ENCODE data around the gene NGFR.

NGFR gene

GRCh38 chr17:49477709-49478108, 17.4 kb upstream of the NGFR start:
- TF ChIP-seq, protein P1, sequence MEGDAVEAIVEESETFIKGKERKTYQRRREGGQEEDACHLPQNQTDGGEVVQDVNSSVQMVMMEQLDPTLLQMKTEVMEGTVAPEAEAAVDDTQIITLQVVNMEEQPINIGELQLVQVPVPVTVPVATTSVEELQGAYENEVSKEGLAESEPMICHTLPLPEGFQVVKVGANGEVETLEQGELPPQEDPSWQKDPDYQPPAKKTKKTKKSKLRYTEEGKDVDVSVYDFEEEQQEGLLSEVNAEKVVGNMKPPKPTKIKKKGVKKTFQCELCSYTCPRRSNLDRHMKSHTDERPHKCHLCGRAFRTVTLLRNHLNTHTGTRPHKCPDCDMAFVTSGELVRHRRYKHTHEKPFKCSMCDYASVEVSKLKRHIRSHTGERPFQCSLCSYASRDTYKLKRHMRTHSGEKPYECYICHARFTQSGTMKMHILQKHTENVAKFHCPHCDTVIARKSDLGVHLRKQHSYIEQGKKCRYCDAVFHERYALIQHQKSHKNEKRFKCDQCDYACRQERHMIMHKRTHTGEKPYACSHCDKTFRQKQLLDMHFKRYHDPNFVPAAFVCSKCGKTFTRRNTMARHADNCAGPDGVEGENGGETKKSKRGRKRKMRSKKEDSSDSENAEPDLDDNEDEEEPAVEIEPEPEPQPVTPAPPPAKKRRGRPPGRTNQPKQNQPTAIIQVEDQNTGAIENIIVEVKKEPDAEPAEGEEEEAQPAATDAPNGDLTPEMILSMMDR (IDR thresholded peaks at IDR 0.05; ENCODE audit: control insufficient read depth, insufficient read depth, low read depth, low read length, missing control alignments): no peak
- DNase-seq (ENCODE audit: low read depth): no peak
- no peak overlapping the region for H3K4me3 ChIP-seq (ENCODE audit: control insufficient read depth, low read depth, low read length)

DNA sequence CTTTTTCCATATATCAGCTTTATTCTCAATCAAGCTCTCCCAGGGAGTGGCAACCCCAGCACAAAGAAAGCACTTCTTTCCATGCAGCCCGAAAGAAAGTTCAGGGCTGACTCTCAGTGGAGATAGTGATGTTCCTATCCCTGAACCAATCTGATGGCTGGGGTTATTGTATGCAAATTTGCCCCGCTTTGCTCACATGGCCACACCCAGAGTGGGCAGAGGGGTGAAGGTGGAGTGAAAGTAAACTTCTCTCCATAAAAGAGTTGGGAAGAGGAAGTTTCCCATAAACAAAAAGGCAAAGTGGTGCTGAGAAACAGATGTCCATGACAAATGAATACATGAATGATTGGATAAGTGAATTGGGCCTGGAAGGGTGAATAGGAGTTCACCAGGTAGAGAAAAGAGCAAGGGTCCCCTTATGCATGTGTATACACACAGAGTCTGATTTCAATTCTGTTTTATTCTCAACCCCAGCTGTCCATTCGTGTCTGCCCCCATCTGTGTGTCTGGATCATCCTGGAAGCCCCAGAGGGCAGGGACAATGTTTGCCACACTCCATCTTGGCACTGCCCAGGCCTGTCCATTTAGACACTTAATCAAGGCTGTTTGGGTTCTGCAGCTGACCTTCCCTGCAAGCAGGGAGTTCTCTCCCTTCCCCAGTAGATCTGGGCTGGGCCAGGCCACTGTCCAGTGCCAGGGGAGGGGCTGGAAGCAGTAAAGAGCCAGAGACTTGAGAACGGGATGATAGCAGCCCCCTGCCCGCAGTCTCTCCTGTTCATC, 14.1 kb upstream of the NGFR start:
- TF ChIP-seq, protein P1 (IDR thresholded peaks at IDR 0.05; ENCODE audit: control insufficient read depth, insufficient read depth, low read depth, low read length, missing control alignments): no peak
- no peak for DNase-seq (ENCODE audit: low read depth)
- H3K4me3 ChIP-seq (ENCODE audit: control insufficient read depth, low read depth, low read length): no peak overlapping the region

GRCh38 chr17:49482144-49482817, 12.8 kb upstream of the NGFR start:
- no peak overlapping the region for H3K4me3 ChIP-seq (ENCODE audit: control insufficient read depth, low read depth, low read length)
- TF ChIP-seq, protein P1 (IDR thresholded peaks at IDR 0.05; ENCODE audit: control insufficient read depth, insufficient read depth, low read depth, low read length, missing control alignments): no peak
- no peak for DNase-seq (ENCODE audit: low read depth)

DNA sequence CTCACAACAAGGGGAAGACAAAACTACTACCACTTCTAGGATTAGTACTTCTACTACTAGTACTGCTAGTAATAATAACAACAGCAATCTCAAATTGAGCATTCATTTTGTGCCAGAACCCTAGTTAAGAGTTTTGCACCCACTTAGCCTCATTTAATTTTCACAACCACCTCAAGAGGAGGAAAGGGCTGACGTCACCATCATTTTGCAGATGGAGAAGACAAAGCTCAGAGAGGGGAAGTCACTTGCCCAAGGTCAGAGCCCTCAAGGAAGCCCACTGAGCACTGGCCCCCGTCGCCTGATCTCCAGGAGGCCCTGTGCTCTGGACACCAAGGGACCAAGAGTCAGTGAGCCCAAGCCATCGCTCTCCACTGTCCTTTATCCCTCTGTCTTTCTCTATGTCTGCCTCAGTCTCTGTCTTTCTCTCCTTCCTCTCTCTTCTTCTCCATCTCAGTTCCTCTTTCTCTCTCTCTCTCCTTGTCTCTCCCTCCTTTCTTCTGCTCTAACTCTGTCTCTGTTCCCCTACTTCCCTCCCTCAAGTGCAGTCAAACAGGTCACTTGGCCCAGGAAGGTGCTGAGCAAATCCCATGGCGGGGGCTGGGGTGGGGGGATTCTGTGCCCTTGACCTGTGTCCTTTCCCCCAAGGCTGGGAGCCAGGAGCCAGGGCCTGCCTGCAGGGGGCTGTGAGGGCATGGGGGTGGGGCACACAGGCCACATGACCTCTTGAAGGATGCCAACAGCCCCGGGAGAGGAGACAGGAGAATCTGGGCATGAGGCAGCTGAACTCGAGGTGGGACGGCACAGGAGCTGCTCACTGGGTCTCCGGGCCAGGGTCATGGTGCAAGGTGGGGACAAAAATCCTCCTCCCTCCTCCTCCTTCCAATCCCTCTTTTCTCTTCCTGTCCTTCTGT, 11.2 kb upstream of the NGFR start:
- H3K4me3 ChIP-seq (ENCODE audit: control insufficient read depth, low read depth, low read length): no peak overlapping the region
- TF ChIP-seq, protein P1 (IDR thresholded peaks at IDR 0.05; ENCODE audit: control insufficient read depth, insufficient read depth, low read depth, low read length, missing control alignments): no peak
- DNase-seq (ENCODE audit: low read depth): no peak

DNA sequence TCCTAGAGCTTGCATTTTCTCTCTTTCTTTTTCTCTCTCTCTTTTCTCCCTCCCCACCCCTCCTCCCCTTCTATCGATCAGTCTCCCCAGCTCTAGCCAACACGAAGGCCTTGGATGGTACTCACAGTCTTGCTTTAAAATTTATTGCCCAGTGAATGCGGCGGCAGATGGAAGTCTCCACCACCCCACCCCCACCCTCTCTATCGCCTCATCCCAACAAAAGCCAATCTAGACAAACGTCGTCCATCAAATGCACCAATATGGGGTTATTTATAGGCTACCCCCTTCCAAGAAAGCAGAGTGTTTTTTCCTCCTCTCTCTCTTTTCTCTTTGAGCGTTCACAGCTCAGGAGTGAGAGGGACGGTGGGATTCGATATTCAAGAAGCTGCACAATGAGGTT, 10.5 kb upstream of the NGFR start:
- no peak for DNase-seq (ENCODE audit: low read depth)
- H3K4me3 ChIP-seq (ENCODE audit: control insufficient read depth, low read depth, low read length): no peak overlapping the region
- TF ChIP-seq, protein P1 (IDR thresholded peaks at IDR 0.05; ENCODE audit: control insufficient read depth, insufficient read depth, low read depth, low read length, missing control alignments): no peak

GRCh38 chr17:49486012-49486641, 9.0 kb upstream of the NGFR start:
- H3K4me3 ChIP-seq (ENCODE audit: control insufficient read depth, low read depth, low read length): no peak overlapping the region
- no peak for DNase-seq (ENCODE audit: low read depth)
- TF ChIP-seq, protein P1 (IDR thresholded peaks at IDR 0.05; ENCODE audit: control insufficient read depth, insufficient read depth, low read depth, low read length, missing control alignments): no peak
